IPS-18c (cell line): ENCODE results near the gene PRRX1.

ENCODE experiments used
- H3K4me3 ChIP-seq: 2 replicates; pipeline ENCODE4 v1.7.0; 2013; ENCODE audit warnings: low read depth, mild to moderate bottlenecking, low read length, moderate library complexity; ENCODE audit not compliant: insufficient read depth
- H3K9me3 ChIP-seq: one replicate; pipeline ENCODE4 v1.6.1; 2013; ENCODE audit warnings: mild to moderate bottlenecking, low read length, moderate library complexity; ENCODE audit not compliant: control insufficient read depth, insufficient read depth

PRRX1 gene

GRCh38 chr1:170730014-170730413, 66.1 kb downstream of the PRRX1 start:
- Histone ChIP-seq H3K9me3 (no peaks in the 10 kb centered on the region), H3K4me3 (no peak overlapping the region)

GRCh38 chr1:170730438-170730837, 66.5 kb downstream of the PRRX1 start:
- no peaks in the 10 kb centered on the region for H3K9me3 ChIP-seq

GRCh38 chr1:170731566-170732251, 67.8 kb downstream of the PRRX1 start:
- no peaks in the 10 kb centered on the region for H3K9me3 ChIP-seq

More at GRCh38 chr1:170730438-170730837, 66.5 kb downstream of the PRRX1 start:
- H3K4me3 ChIP-seq: no peak overlapping the region

GRCh38 chr1:170732252-170732588, 68.3 kb downstream of the PRRX1 start:
- Histone ChIP-seq H3K4me3 (no peak overlapping the region), H3K9me3 (no peaks in the 10 kb centered on the region)

More at GRCh38 chr1:170731566-170732251, 67.8 kb downstream of the PRRX1 start:
- H3K4me3 ChIP-seq: no peak overlapping the region

- Histone ChIP-seq H3K4me3 (no peak overlapping the region), H3K9me3 (no peaks in the 10 kb centered on the region)
These were observed 70.7 kb downstream of the PRRX1 start for GRCh38 chr1:170734412-170735175.

GRCh38 chr1:170735366-170736263, 71.7 kb downstream of the PRRX1 start:
- H3K4me3 ChIP-seq: no peak overlapping the region
- H3K9me3 ChIP-seq: no peaks in the 10 kb centered on the region

- Histone ChIP-seq H3K4me3 (no peak overlapping the region), H3K9me3 (peaks cover 4% of the 10 kb centered on the region)
These were observed 75.9 kb downstream of the PRRX1 start for GRCh38 chr1:170739803-170740202.

- H3K9me3 ChIP-seq: peaks cover 4% of the 10 kb centered on the region
- H3K4me3 ChIP-seq: no peak overlapping the region
These were observed 77.7 kb downstream of the PRRX1 start for GRCh38 chr1:170741678-170742077.

- Histone ChIP-seq H3K4me3 (no peak overlapping the region), H3K9me3 (peaks cover 4% of the 10 kb centered on the region)
These were observed 78.7 kb downstream of the PRRX1 start for GRCh38 chr1:170742600-170742999.

GRCh38 chr1:170743083-170743482, 79.2 kb downstream of the PRRX1 start:
- H3K9me3 ChIP-seq: peaks cover 4% of the 10 kb centered on the region

GRCh38 chr1:170749549-170749948, 85.6 kb downstream of the PRRX1 start:
- H3K4me3 ChIP-seq: no peak overlapping the region
- no peaks in the 10 kb centered on the region for H3K9me3 ChIP-seq

More at GRCh38 chr1:170743083-170743482, 79.2 kb downstream of the PRRX1 start:
- no peak overlapping the region for H3K4me3 ChIP-seq

- H3K4me3 ChIP-seq: no peak overlapping the region
- no peaks in the 10 kb centered on the region for H3K9me3 ChIP-seq
These were observed 86.0 kb downstream of the PRRX1 start for GRCh38 chr1:170749959-170750358.

- H3K4me3 ChIP-seq: no peak overlapping the region
- no peaks in the 10 kb centered on the region for H3K9me3 ChIP-seq
These were observed 91.9 kb downstream of the PRRX1 start for GRCh38 chr1:170755795-170756194.

GRCh38 chr1:170758992-170759391, 95.1 kb downstream of the PRRX1 start:
- H3K9me3 ChIP-seq: no peaks in the 10 kb centered on the region
- no peak overlapping the region for H3K4me3 ChIP-seq

GRCh38 chr1:170765279-170765678, 101.3 kb downstream of the PRRX1 start:
- no peak overlapping the region for H3K4me3 ChIP-seq
- H3K9me3 ChIP-seq: no peaks in the 10 kb centered on the region

- Histone ChIP-seq H3K4me3 (no peak overlapping the region), H3K9me3 (no peaks in the 10 kb centered on the region)
These were observed 101.9 kb downstream of the PRRX1 start for GRCh38 chr1:170765712-170766330.

- Histone ChIP-seq H3K9me3 (no peaks in the 10 kb centered on the region), H3K4me3 (no peak overlapping the region)
These were observed 105.0 kb downstream of the PRRX1 start for GRCh38 chr1:170768929-170769328.
